COLO668 (cell line): Measurements from ENCODE around the gene GNAI2.
"Not testable (repeated sequence)": the region's sequence is repeated elsewhere in the genome, so short reads cannot be mapped to it uniquely, and the experiment has no call there.

Source experiments
- DNase-seq: peaks from one replicate; lab custom pipeline; 2025; ENCODE audit not compliant: unreplicated experiment; lab: John Stamatoyannopoulos, UW

Gene GNAI2

GRCh38 chr3:50204804-50205412 is 31.1 kb upstream of the GNAI2 start, which contains the start of gene SLC38A3:
Gene SLC38A3, plus strand, starts transcription at chr3:50205271. Its CDS starts 8,929 bp downstream, at chr3:50214200.
- DNase-seq = peak; percentile 37

- peak; percentile 46 for DNase-seq
Observed at GRCh38 chr3:50205413-50206276, 30.4 kb upstream of the GNAI2 start.

GRCh38 chr3:50207359-50208042 is 28.5 kb upstream of the GNAI2 start:
- DNase-seq = no peak

- DNase-seq = no peak
Observed at GRCh38 chr3:50208677-50209344, 27.2 kb upstream of the GNAI2 start.

GRCh38 chr3:50210176-50210509 is 25.9 kb upstream of the GNAI2 start:
- DNase-seq = no peak

GRCh38 chr3:50210510-50211367 is 25.3 kb upstream of the GNAI2 start:
- DNase-seq = peak; percentile 72

- not testable (repeated sequence) for DNase-seq
Observed at GRCh38 chr3:50211368-50211717, 24.7 kb upstream of the GNAI2 start.

- no peak for DNase-seq
Observed at GRCh38 chr3:50211930-50212329, 24.1 kb upstream of the GNAI2 start.

GRCh38 chr3:50212502-50212901 is 23.5 kb upstream of the GNAI2 start:
- DNase-seq = no peak

GRCh38 chr3:50212971-50213370 is 23.0 kb upstream of the GNAI2 start:
- DNase-seq = no peak

GRCh38 chr3:50213373-50213772 is 22.6 kb upstream of the GNAI2 start:
- no peak for DNase-seq

GRCh38 chr3:50214824-50215223 is 21.2 kb upstream of the GNAI2 start:
- DNase-seq = no peak

- no peak for DNase-seq
Observed at GRCh38 chr3:50215529-50215928, 20.5 kb upstream of the GNAI2 start.

- no peak for DNase-seq
Observed at GRCh38 chr3:50217681-50218080, 18.3 kb upstream of the GNAI2 start.

GRCh38 chr3:50218448-50218847 is 17.6 kb upstream of the GNAI2 start:
- DNase-seq = no peak

- DNase-seq = no peak
Observed at GRCh38 chr3:50219285-50219684, 16.7 kb upstream of the GNAI2 start.

- DNase-seq = no peak
Observed at GRCh38 chr3:50220109-50220508, 15.9 kb upstream of the GNAI2 start.

GRCh38 chr3:50221051-50221410 is 15.0 kb upstream of the GNAI2 start:
- no peak for DNase-seq

- peak; percentile 7 for DNase-seq
Observed at GRCh38 chr3:50221411-50222168, 14.4 kb upstream of the GNAI2 start.

- DNase-seq = no peak
Observed at GRCh38 chr3:50222169-50222528, 13.9 kb upstream of the GNAI2 start.
